Body of pancreas (tissue), 4 donors: ENCODE data around the gene SKAP1.

Experiments used
- CTCF ChIP-seq, 7 experiments: fragments of 450-650 bp in 4 of 7; fragments of 200-600 bp in 3 of 7; sonication (generic) in 3 of 7; IDR thresholded peaks; one replicate each; pipeline ENCODE4 v1.5.1; 2016 to 2019; ENCODE audit warnings: antibody characterized with exemption in 7 of 7
- POLR2A ChIP-seq, 3 donors: fragments of 450-650 bp; IDR thresholded peaks; one replicate each; pipeline ENCODE4 v1.6.1; 2016; ENCODE audit warnings: antibody characterized with exemption in 3 of 3, mild to moderate bottlenecking in 2 of 3

- TF ChIP-seq CTCF (IDR thresholded peaks at IDR 0.05) (no peak), POLR2A (IDR thresholded peaks at IDR 0.05) (no peak)
These were observed 56.7 kb downstream of the SKAP1 start for GRCh38 chr17:48373130-48373830.
